ENCODE measurements around the gene EED. TPM values are rescaled to one million over a fixed set of nuclear protein-coding genes. Genes with fewer than 3 reads are reported as not detected.
"Not testable (repeated sequence)": the region's sequence is repeated elsewhere in the genome, so short reads cannot be mapped to it uniquely, and the experiment has no call there.

The EED gene
- total and polyA plus RNA-seq, 2 experiments from 2014 or later, result 15.5 to 23.7 TPM

DNA sequence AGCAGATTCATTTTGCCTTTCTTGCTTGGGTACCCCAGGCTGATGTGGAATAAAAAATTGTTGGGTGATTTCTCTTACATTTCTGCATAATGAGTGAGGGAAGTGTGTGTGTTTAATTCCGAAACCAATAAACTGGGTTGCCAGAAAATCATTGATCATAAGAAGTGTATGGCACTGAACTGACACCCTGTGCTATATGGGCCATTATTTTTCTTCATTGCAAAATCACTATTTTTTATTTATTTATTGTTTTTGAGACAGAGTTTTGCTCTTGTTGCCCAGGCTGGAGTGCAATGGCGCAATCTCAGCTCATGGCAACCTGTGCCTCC, 42.9 kb downstream of the EED start:
- Histone ChIP-seq H3K9me2 (replicated peaks; ENCODE audit: insufficient read depth) (no peaks in the 10 kb centered on the region), H3K36me3 (replicated peaks; ENCODE audit: insufficient read depth, low read depth) (no peaks in the 10 kb centered on the region), H3K4me1 (ENCODE audit: insufficient read depth) (no peaks in the 10 kb centered on the region), H3K27me3 (no peaks in the 10 kb centered on the region), H3K9me3 (ENCODE audit: low read depth) (no peaks in the 10 kb centered on the region), H3K79me2 (no peaks in the 10 kb centered on the region), H2AFZ (no peak overlapping the region), H3K4me3 (no peak overlapping the region), H3K27ac (no peak overlapping the region), H4K20me1 (ENCODE audit: insufficient read depth, poor library complexity, severe bottlenecking) (no peaks in the 10 kb centered on the region), H3K4me2 (no peak overlapping the region)
- DNase-seq (ENCODE audit: low spot score), result no peak
- 98% methylated on average over 2 of the region's 2 CpGs for WGBS (ENCODE audit: low lambda C conversion rate, missing lambda C conversion rate)
- TF ChIP-seq EZH2 (IDR thresholded peaks at IDR 0.05; ENCODE audit: borderline replicate concordance) (no peak), EZH2phosphoT487 (IDR thresholded peaks at IDR 0.05; ENCODE audit: low read depth, severe bottlenecking, unreplicated experiment) (no peak)
- TF ChIP-seq, protein P1, sequence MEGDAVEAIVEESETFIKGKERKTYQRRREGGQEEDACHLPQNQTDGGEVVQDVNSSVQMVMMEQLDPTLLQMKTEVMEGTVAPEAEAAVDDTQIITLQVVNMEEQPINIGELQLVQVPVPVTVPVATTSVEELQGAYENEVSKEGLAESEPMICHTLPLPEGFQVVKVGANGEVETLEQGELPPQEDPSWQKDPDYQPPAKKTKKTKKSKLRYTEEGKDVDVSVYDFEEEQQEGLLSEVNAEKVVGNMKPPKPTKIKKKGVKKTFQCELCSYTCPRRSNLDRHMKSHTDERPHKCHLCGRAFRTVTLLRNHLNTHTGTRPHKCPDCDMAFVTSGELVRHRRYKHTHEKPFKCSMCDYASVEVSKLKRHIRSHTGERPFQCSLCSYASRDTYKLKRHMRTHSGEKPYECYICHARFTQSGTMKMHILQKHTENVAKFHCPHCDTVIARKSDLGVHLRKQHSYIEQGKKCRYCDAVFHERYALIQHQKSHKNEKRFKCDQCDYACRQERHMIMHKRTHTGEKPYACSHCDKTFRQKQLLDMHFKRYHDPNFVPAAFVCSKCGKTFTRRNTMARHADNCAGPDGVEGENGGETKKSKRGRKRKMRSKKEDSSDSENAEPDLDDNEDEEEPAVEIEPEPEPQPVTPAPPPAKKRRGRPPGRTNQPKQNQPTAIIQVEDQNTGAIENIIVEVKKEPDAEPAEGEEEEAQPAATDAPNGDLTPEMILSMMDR (IDR thresholded peaks at IDR 0.05; ENCODE audit: poor library complexity), result no peak

DNA sequence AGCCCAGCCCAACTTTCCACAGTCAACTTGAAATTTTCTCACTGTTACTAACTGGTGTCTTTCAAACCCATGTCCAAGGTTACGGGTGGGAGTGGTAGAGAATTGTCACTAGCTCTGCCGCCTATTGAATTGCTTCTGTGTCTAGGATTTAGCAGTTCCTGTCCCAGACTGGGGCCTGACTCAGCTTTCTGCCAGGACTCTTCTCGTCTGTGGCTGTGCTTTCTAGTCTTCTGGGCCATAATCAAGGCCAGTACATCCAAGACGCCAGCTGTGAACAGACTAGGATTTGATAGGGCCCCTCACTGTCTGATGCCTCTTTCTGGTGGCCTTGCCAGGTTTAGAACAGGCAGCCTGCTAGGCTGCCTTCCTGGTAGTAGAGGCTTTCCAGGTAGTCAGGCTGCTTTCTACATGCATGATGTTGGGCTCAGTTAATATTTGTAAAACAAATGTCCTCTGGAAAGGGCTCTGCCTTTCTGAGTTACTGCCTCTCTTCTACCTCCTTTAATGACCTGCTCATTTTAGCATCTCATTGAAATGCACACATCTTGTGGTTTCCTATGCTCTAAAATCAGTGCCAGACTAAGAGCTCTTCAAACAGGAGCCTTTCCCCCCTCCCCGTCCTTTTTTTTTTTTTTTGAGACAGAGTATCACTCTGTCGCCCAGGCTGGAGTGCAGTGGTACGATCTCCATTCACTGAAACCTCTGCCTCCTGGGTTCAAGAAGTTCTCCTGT, 44.4 kb downstream of the EED start:
- Histone ChIP-seq H3K27ac (no peak overlapping the region), H3K4me3 (no peak overlapping the region), H3K27me3 (no peaks in the 10 kb centered on the region), H3K4me1 (ENCODE audit: insufficient read depth) (no peaks in the 10 kb centered on the region), H3K9me3 (ENCODE audit: low read depth) (no peaks in the 10 kb centered on the region), H4K20me1 (ENCODE audit: insufficient read depth, poor library complexity, severe bottlenecking) (no peaks in the 10 kb centered on the region), H3K4me2 (no peak overlapping the region), H2AFZ (no peak overlapping the region), H3K36me3 (replicated peaks; ENCODE audit: insufficient read depth, low read depth) (no peaks in the 10 kb centered on the region), H3K9me2 (replicated peaks; ENCODE audit: insufficient read depth) (no peaks in the 10 kb centered on the region), H3K79me2 (no peaks in the 10 kb centered on the region)
- TF ChIP-seq, protein P1 (IDR thresholded peaks at IDR 0.05; ENCODE audit: poor library complexity), result no peak
- 70% methylated on average over 7 of the region's 7 CpGs for WGBS (ENCODE audit: low lambda C conversion rate, missing lambda C conversion rate)
- no peak for DNase-seq (ENCODE audit: low spot score)

DNA sequence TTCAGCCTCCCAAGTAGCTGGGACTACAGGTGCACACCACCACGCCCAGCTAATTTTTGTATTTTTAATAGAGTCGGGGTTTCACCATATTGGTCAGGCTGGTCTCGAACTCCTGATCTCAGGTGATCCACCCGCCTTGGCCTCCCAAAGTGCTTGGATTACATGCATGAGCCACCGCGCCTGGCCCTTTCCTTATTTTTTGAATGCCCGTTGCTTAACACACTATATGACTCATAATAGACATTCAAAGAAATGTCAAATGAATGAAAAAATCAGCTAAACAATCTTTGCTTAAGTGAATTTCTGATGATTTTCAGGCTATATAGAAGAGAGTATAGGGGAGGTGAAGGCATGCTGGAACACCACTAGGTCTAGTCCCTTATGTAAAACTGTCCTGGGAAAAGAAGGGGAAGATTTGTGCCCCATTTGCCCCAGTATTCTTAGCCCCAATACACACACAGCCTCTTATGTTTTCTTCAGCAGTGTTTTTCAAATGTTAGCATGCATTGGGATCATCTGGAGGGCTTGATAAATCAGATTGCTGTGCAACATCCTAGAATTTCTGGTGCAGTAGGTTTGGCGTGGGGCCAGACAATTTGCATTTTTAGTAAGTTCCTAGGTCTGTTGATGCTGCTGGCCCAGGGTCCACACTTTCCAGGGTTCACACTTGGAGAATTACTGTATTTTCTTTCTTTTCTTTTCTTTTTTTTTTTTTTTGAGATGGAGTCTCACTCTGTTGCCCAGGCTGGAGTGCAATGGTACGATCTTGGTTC, 45.1 kb downstream of the EED start:
- H2AFZ ChIP-seq; H3K27ac ChIP-seq; H3K36me3 ChIP-seq (replicated peaks; ENCODE audit: insufficient read depth, low read depth); DNase-seq (ENCODE audit: low spot score); H3K9me3 ChIP-seq (ENCODE audit: low read depth); H3K4me2 ChIP-seq; H3K4me3 ChIP-seq; H3K27me3 ChIP-seq; H4K20me1 ChIP-seq (ENCODE audit: insufficient read depth, poor library complexity, severe bottlenecking); H3K79me2 ChIP-seq; H3K4me1 ChIP-seq (ENCODE audit: insufficient read depth); H3K9me2 ChIP-seq (replicated peaks; ENCODE audit: insufficient read depth): not testable (repeated sequence)
- WGBS (ENCODE audit: low lambda C conversion rate, missing lambda C conversion rate), result 96% methylated on average over 9 of the region's 9 CpGs

DNA sequence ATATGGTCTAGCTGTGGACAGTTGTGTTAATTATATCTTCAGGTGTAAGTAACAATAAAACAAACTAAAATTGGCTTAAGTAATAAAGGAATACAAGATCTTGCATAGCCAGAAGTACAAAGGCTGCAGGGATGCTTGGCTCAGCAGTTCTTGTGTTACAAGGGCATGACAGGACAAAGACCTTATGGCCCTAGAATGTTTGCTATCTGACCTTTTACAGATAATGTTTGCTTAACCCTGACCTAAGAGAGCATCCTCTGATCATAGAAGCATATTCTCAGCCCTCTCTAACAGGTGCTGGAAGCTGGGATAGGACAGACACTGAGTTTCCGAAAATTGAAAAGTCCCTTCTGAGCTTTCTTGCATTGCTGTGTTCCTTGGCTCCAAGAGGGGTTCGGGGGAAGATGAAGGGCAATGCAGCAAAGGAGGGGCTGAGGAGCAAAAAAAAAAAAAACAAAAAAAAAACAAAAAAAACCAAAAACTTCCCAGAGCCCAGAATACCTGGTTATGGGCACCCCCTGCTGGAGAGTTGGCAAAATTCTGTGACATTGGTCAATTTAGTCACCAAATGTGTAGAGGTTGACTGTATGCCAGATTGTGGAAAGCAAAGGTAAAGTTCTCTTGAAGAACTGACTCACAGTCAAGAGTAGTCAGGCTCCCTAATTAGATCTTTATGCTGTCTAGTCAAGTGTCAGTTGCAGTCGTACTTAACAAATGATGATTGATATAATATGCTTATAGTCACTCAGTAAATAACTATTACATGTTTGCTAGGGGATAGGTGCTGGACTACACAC, 47.1 kb downstream of the EED start:
- H3K4me2 ChIP-seq, result no peak overlapping the region
- H2AFZ ChIP-seq, result no peak overlapping the region
- H4K20me1 ChIP-seq (ENCODE audit: insufficient read depth, poor library complexity, severe bottlenecking), result no peaks in the 10 kb centered on the region
- H3K4me1 ChIP-seq (ENCODE audit: insufficient read depth), result no peaks in the 10 kb centered on the region
- H3K36me3 ChIP-seq (replicated peaks; ENCODE audit: insufficient read depth, low read depth), result no peaks in the 10 kb centered on the region
- no peak overlapping the region for H3K27ac ChIP-seq
- H3K9me2 ChIP-seq (replicated peaks; ENCODE audit: insufficient read depth), result no peaks in the 10 kb centered on the region
- no peaks in the 10 kb centered on the region for H3K9me3 ChIP-seq (ENCODE audit: low read depth)
- WGBS (ENCODE audit: low lambda C conversion rate, missing lambda C conversion rate), result 32% methylated on average over 3 of the region's 3 CpGs
- no peaks in the 10 kb centered on the region for H3K27me3 ChIP-seq
- peak; percentile 64 for DNase-seq (ENCODE audit: low spot score)
- TF ChIP-seq EZH2 (IDR thresholded peaks at IDR 0.05; ENCODE audit: borderline replicate concordance) (no peak), EZH2phosphoT487 (IDR thresholded peaks at IDR 0.05; ENCODE audit: low read depth, severe bottlenecking, unreplicated experiment) (no peak)
- TF ChIP-seq, protein P1 (IDR thresholded peaks at IDR 0.05; ENCODE audit: poor library complexity), result peak; percentile 87
- no peak overlapping the region for H3K4me3 ChIP-seq
- H3K79me2 ChIP-seq, result no peaks in the 10 kb centered on the region

All from hepatocyte (in vitro differentiated cells).